GM21367 (cell line): ENCODE results near the gene ZC2HC1C.
"Not testable (repeated sequence)": the region's sequence is repeated elsewhere in the genome, so short reads cannot be mapped to it uniquely, and the experiment has no call there.

ENCODE experiments used
- ATAC-seq: cut with Tn5 transposase; IDR thresholded peaks from one replicate; pipeline ENCODE4 v1.9.1; 2021; ENCODE audit not compliant: unreplicated experiment

The ZC2HC1C gene

DNA sequence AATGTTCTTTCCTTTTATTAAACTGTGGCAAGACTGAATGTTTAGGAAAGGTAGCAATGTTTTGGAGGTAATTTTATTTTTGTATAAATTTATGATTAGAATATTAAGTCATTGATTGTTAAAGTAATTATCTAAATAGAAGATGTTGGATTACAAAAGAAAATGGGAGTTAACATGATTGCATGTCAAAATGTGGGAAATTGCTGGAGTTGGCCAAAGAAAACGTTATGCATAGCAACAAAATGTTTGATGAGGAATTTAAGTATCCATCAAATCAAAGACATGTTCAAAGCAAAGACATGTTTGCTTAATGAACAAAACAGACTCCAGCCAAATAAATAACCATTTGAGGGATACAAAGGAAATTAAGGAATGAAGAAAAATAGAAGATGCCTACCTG is 15.0 kb upstream of the ZC2HC1C start:
- no peak for ATAC-seq

DNA sequence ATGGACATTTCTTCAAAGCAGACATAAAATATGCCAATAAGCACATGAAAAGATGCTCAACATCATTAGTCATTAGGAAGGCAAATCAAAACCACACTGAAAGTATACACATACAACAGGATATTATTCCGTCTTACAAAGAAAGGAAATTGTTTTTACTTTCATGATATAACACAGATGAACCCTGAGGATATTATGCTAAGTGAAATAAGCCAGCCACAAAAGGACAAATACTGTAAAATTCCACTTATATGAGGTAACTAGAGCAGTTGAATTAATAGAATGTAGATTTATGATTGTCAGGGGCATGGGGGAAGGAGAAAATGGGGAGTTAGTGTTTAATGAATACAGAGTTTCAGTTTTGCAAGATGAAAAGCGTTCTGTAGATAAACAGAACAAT is 9.8 kb upstream of the ZC2HC1C start:
- ATAC-seq, result no peak

DNA sequence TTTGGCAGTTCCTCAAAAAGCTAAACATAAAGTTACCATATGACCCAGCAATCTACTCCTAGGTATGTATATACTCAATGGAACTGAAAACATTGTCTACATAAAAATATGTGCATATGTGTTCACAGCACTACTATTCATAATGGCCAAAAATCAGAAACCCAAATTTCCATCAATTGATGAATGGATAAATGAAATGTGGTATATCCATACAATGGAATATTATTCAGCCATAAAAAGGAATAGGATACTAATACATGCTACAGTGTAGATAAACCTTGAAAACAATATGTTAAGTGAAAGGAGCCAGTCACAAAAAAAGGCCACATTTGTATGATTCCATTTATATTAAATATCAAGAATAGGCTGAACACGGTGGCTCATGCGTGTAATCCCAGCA is 9.0 kb upstream of the ZC2HC1C start:
- no peak for ATAC-seq

DNA sequence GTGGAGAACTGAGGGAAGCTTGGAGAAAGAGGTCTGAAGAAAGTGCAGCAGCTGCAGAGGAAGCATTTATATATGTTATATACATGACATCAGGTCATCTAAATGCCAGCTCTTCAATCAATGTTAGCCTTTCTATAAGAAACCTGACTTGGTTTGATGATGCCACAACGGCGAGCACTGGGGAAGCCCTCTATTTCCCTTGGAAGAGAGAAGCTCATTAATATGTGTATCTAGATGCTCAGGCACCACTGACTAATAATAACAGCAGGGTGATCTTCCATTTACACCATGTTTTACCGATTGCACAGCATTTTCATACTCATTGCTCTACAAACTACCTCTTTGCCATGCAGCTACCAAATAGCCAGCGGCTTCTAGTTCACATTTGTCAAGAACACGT is 6.4 kb upstream of the ZC2HC1C start:
- no peak for ATAC-seq

DNA sequence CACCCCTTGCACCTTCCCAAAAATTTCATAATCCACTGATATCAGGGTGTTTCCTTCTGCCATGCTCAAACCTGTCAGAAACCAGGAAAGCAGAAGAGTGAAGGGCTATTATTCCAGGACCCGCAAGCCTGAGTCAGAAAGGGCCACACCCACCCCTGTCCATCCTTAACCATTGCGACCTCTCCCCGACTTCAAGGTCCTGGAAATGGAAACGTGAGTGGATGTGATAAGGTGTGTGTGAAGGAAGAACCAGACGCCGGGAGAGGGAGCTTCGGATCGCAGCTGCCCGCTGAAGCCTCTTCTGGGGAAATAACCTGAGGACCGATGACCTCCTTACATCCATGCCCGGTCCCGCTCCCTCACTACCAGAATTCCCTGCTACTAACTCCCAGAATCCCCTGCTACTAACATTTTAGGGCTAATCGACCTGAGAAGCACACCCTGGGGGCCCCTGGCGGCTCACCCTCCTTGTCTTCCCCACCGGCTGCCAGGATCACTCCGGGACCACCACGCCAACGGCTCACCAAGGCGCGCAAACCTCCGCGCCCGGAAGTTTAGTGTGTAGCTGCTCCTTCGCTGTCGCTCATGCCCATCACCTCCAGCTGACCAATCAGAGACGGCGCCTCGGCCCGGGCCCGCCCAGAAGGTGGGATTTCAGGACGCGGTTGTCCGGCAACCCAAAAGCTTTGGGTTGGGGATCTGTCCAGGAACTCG is 5.8 kb upstream of the ZC2HC1C start, which contains the start of gene ACYP1:
Gene ACYP1 (minus strand): TSS at position 534 of the 714 bp plus-strand sequence. CDS start 471 bp downstream, at position 63.
- peak; percentile 90 for ATAC-seq

DNA sequence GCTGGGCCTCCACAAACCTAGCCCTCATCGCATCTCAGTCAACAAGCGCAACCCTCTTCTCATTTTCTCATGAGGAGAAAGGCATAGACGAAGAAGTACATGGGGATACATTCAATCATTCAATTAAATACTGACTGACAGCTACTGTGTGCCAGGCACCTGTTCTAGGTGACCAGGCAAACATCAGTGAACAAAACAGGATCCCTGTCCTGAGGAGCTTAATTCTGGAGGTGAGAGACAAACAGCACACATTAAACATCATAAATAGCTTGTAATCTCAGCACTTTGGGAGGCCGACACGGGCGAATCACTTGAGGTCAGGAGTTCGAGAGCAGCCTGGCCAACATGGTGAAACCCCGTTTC is 5.3 kb upstream of the ZC2HC1C start:
- ATAC-seq, result no peak

DNA sequence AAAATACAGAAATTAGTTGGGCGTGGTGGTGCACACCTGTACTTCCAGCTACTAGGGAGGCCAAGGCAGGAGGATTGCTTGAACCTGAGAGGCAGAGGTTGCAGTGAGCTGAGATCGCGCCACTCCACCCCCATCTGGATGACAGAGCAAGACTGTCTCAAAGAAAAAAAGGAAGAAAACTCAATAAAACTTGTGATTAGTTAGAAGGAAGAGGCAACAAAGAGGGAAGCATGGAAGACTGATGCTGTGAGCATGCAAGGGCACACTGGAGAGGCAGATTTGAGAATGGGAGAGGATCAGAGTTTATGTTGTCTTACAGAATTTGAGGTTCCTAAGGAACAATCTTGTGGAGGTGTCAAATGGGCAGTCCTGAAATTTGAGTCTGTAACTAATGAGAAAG is 2.8 kb upstream of the ZC2HC1C start:
- no peak for ATAC-seq

DNA sequence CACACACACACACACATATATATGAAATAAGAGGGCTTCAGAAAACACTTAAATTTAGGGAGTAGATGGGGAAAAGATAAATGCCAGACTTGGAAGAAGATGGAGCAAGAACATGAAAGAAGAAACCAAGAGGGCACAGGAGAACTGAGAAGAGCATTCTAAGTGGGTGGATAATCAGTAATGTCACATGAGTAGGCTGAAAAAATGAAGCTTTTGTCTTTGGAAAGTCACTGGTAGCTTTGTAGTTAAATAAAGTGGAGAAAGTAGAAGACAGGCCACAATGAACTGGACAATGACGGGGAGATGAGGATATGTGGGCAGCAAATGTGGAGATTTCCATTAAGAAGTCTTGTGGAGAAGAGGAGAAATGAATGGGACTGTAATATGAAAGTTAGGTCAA is 2.2 kb upstream of the ZC2HC1C start:
- ATAC-seq, result no peak

DNA sequence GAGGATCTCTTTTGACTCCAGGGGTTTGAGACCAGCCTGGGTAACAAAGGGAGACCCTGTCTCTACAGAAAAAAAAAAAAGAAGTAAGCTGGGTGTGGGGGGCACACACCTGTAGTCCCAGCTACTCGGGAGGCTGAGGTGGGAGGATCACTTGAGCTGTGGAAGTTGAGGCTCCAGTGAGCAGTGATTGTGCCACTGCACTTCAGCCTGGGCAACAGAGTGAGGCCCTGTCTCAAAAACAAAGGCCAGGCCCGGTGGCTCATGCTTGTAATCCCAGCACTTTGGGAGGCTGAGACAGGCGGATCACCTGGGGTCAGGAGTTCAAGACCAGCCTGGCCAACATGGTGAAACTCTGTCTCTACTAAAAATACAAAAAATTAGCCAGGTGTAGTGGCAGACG is 1.7 kb upstream of the ZC2HC1C start:
- not testable (repeated sequence) for ATAC-seq

DNA sequence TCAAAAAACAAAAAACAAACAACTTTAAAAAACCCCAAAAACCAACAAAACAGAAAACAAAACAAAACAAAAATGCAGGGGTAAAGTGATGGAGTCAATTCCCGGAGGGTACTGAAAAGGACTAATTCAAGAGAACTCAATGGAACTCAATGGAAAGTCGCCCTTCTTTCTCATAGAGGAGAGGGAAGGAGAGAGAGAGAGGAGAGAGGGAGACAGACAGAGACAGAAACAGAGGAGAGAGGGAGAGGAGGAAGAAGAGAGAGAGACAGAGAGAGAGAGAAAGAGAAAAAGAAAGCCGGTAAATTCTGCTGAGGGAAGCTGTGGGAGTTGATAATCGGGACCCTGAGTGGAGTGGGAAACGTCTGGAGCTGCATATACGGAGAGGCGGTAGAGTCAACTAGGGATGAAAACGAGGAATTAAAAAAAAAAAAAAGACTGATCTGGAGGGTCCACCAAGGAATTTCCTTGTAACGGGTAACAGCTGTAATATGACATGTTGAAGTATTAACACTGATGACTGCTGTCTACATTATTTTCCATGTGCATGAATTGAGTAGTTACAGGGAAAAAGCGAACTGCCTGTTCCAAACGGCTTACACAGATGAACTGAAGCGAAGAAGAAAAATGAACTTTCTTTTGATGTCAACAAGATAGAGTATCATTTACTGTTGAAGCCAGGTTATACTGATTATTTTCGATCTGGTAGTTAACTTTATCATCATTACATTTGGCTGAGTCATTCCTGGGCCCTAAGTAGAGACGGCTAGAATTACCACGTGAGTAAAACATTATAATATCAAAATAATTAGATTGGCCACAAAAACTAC is 934 bp upstream of the ZC2HC1C start:
- ATAC-seq, result no peak

DNA sequence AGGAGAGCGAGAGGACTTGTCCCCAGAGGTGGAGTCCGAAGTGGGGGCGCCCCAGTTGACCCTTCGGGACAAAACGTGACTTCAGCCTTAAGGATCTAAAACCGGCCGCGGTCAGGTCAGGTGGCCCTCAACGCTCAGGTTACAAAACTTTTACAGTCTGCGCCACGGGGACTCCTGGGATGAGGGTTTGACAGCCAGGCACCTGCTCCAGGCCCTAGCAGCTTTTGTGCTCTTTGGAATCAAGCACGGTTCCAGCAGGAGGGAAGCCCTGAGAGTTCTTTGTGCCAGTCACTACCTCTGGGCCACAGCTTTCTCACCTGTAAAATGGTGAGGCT is 337 bp downstream of the ZC2HC1C start:
- ATAC-seq, result no peak

DNA sequence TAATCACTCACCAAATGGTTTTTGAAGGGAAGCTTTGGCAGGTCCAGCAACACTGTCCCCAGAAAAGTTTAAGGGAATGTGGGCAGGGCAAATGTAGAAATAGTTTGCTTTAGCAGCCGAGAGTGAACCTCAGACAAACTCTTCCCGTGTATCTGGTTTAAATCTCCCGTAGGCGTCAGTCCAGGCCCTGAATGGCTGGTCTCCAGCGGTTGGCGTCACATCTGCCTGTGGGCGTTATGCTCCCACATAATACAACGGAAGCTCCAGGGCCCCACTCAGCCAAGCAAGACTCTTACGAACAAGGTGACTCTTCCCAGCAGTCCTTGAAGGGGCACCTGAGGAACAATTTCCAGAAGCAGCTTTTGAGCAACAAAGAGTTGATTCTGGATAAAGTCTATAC is 942 bp downstream of the ZC2HC1C start:
- ATAC-seq, result no peak

DNA sequence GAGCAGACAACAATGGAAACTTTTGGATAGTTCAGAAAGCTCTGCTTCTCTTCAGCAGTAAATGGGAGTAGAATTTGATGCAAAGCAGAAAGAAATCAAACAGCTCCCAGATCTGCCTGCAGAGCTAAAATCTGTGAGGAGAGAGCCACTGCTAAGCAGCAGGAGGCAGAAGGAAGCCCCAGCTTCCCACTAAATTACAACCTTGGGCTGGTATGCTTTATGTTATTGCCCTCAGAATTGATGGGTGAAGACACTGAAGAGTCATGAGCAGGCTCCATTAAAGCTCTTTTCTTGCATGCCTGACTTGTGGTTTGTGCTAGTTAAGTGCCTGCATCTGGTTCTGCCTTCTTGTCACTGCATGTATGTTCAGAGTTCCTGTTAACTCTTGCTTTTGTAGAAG is 8.4 kb downstream of the ZC2HC1C start:
- no peak for ATAC-seq

DNA sequence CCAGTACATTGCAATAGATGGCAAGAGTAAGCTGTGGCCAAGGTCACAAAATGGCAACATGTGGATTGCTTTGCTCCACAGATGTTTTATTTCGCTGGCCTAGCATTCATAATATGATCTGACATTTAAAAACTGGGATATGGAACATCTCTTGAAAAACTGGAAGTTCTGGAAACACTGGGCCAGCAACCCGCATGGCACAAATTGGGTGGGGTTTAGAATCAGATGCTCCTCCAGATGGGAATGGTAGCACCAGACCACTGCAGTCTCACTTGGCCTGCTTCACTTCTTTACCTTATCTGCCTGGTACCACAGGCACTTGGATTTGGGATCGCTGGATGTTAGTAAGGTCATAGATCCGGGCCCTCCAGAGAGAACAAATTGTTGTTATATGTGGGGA is 10.1 kb downstream of the ZC2HC1C start:
- ATAC-seq, result no peak

DNA sequence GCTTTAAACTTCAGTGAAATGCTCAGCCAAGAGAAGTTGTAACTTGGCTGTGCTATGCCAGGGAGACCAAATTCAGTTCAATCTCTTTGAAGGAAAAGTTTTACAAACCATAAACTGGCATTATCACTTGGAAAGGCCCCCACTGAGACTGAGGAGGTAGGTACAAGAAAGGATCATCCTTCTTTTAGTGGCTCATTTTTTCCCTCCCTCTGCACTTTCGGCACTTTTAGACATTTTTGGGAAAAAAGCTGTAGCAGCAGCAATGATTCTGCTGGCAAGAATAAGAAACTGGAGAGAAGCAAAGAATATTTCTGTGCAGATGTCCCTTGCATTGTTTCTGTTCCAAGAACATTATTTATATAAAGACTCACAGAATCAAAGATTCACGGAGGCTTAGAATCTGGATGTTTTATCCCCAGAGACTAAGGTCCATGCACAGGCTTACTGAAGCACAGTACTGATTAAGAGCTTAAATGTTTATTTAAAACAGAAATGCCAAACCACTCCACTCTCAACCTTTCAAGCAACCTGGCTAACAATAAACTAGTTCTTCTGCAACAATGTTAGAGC is 12.3 kb downstream of the ZC2HC1C start:
- ATAC-seq, result no peak

DNA sequence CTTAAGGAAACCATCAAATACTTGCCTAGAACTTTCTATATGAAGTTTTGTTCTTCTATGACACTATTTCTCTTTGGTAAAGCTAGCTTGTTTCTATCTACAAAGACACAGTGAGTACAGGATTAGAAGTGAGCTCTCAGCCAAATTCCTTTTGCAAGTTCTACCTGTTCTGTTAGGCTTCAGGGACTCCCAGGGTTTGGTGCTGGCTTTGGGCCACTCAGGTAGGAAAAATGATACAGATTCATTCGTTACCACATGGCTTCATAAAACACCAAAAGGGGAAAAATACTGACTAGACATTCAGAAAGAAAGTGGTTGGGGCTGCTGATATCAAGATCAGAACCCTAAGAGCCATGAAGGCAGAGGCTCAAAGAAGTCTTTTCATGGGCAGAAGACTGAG is 13.8 kb downstream of the ZC2HC1C start:
- no peak for ATAC-seq

DNA sequence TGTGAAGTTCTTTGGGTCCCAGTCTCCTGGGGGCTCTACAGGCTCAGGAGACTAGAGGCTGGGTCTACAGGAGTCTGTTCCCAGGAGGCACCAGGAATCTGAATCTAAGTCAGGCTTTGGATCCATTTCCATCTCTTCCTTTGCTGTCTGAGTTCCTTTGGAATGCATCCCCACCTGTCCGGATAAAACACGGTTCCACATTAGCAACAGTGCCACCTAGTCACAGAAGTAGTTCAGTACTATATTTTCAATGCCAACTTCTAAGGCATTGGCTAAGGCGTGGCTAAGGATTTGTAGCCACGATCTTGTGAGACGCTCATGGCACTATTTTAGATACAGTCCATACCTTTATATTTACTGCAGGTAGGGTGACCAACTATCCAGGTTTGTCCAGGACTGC is 15.1 kb downstream of the ZC2HC1C start:
- no peak for ATAC-seq

DNA sequence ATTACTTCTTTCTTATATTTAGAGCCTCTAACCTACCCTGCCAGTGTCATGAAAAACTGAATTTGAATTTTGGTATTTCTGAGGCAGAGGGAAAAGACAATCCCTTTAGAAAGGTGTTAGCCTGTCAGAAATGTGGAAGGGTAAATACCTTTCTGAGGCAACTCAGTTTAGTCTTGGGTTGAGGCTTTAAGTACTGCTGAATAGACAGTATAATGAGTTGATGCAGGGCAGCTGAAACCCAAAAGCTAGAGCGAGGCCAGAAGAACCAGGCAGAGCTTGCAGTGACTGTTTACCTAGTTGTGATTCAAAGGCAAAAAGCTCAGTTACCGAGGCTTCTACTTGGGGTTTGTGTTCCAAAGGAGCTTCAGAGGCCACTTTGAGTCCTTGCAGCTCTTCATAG is 18.7 kb downstream of the ZC2HC1C start:
- ATAC-seq, result no peak

DNA sequence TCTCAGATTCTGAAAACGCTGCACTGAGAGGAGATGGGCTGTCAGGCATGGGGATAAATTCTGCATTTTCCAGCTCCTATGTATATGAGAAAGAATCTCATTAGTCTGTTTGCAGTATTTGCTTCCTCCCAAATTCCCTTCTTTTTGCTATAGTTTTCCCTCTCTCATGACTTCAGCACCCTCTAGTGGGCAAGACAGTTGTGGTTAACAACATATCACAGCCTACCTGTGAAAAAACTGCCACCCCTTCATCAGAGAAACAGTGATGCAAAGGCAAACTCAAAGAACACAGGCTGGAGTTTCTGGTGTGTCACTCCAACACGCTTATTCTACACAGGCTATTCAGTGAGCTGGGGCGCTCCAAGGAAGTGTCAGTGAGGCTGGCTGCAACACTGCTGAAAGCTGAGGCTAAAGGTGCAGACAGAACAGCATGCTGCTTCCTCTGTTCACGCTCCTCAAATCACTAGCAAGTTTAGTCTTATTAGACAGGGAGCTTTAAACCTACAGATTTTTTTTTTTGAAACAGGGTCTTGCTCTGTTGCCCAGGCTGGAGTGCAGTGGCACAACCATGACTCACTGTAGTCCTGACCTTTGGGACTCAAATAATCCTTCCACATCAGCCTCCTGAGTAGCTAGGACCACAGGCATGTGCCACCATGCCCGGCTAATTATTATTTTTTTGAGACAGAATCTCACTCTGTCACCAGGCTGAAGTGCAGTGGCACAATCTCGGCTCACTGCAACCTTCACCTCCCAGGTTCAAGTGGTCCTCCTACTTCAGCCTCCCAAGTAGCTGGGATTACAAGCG is 19.3 kb downstream of the ZC2HC1C start:
- ATAC-seq, result no peak

DNA sequence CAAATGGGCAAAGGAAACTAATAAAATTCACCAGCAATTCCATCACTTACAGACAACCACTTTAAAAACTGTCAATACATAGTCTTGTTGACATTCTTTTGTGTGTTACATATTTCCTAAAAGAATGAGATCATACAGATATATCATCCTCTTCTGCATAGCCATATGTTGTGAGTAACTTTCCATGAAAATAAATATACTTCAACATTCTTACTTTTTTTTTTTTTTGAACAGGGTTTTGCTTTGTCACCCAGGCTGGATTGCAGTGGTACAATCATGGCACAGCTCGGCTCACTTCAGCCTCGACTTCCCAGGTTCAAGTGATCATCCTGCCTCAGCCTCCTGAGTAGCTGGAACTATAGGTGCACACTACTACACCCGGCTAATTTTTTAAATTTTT is 20.9 kb downstream of the ZC2HC1C start:
- ATAC-seq, result no peak

DNA sequence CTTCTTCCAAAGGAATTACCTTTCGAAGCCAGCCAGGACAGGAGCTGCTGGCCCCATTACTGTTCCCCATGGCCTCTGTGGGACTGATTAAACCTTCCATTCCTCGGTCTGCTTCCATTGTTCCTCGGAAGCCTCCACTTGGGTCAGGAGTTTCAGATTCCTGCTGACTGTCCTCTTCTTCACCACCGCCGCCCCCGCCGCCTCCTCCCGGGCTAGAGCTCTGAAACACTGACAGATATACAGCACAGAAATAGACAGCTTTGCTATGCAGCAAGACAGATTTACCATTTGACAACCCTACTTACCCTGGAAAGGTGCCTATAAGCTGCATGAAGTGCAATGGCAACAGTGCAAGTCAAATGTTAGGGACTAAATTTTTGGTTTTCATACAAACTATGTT is 21.8 kb downstream of the ZC2HC1C start:
- ATAC-seq, result no peak

DNA sequence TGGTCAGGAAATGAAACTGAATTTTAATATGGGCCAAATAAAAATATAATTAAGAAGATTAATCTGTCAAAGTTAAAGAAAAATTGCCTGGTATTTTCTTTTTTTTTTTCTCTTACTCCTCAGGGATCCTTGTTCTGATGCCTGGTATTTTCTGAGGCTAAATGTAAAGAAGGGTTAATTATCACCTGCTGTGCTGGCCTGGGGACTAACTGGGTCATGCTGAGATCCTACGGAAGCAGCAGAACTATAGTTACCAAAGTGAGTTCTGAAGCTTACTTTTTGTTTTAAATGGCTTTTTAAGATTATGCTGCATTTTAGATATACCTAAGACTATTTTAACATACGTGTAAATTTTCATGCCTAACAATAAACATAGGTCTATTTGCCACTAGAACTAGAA is 23.3 kb downstream of the ZC2HC1C start:
- ATAC-seq, result no peak
